MG63 (cell line): ENCODE measurements around the gene MYO18B. TPM values are rescaled to one million over a fixed set of nuclear protein-coding genes. Genes with fewer than 3 reads are reported as not detected.
"Not testable (repeated sequence)": the region's sequence is repeated elsewhere in the genome, so short reads cannot be mapped to it uniquely, and the experiment has no call there.

Experiments used
- DNase-seq: peaks from one replicate; pipeline ENCODE4 v3.0.0-alpha.2; 2020
- H3K27me3 ChIP-seq: fragments of 250-450 bp; sonication (Bioruptor Pico); 2 replicates; pipeline ENCODE4 v1.5.1; 2020; ENCODE audit warnings: mild to moderate bottlenecking, moderate library complexity
- H3K36me3 ChIP-seq: fragments of 250-450 bp; sonication (Bioruptor Pico); 2 replicates; pipeline ENCODE4 v1.5.1; 2020; ENCODE audit warnings: mild to moderate bottlenecking, moderate library complexity
- H3K4me3 ChIP-seq: fragments of 250-450 bp; sonication (Bioruptor Pico); 2 replicates; pipeline ENCODE4 v1.5.1; 2020; ENCODE audit warnings: mild to moderate bottlenecking, moderate library complexity
- H3K9me3 ChIP-seq: fragments of 250-450 bp; sonication (Bioruptor Pico); 2 replicates; pipeline ENCODE4 v1.5.1; 2020; ENCODE audit warnings: mild to moderate bottlenecking, moderate library complexity
- total RNA-seq: library from RNA; depleted of rRNA; stranded (reverse); fragments of >200 nt; shearing (Covaris generic); gene quantifications from 2 replicates; pipeline ENCODE4 v1.2.3, GENCODE V29; 2014; ENCODE audit warnings: low replicate concordance

Gene MYO18B
- total RNA-seq, 1 experiment from 2014 or later: not detected

GRCh38 chr22:25984911-25985310 is 242.9 kb downstream of the MYO18B start:
- DNase-seq, H3K9me3 ChIP-seq, H3K36me3 ChIP-seq, H3K27me3 ChIP-seq, H3K4me3 ChIP-seq: not testable (repeated sequence)

GRCh38 chr22:25987948-25988347 is 246.0 kb downstream of the MYO18B start:
- Histone ChIP-seq H3K9me3 (no peaks in the 10 kb centered on the region), H3K27me3 (no peaks in the 10 kb centered on the region; the same call in none of the 2 replicates), H3K4me3 (no peak overlapping the region), H3K36me3 (no peaks in the 10 kb centered on the region)
- no peak for DNase-seq

- Histone ChIP-seq H3K36me3 (no peaks in the 10 kb centered on the region), H3K27me3 (no peaks in the 10 kb centered on the region; the same call in 1 of the 2 replicates), H3K4me3 (no peak overlapping the region), H3K9me3 (no peaks in the 10 kb centered on the region)
- no peak for DNase-seq
Observed at GRCh38 chr22:25990940-25991339, 249.0 kb downstream of the MYO18B start.

GRCh38 chr22:25992331-25992730 is 250.3 kb downstream of the MYO18B start:
- Histone ChIP-seq H3K9me3 (no peaks in the 10 kb centered on the region), H3K27me3 (no peaks in the 10 kb centered on the region), H3K4me3 (no peak overlapping the region), H3K36me3 (no peaks in the 10 kb centered on the region)
- no peak for DNase-seq

GRCh38 chr22:25996669-25997068 is 254.7 kb downstream of the MYO18B start:
- H3K27me3 ChIP-seq: no peaks in the 10 kb centered on the region
- H3K9me3 ChIP-seq: no peaks in the 10 kb centered on the region
- no peaks in the 10 kb centered on the region for H3K36me3 ChIP-seq
- DNase-seq: no peak
- H3K4me3 ChIP-seq: no peak overlapping the region

- DNase-seq: no peak
- no peak overlapping the region for H3K4me3 ChIP-seq
- H3K27me3 ChIP-seq: no peaks in the 10 kb centered on the region
- H3K9me3 ChIP-seq: no peaks in the 10 kb centered on the region
- no peaks in the 10 kb centered on the region for H3K36me3 ChIP-seq
Observed at GRCh38 chr22:25997886-25998775, 256.1 kb downstream of the MYO18B start.

- Histone ChIP-seq H3K27me3 (no peaks in the 10 kb centered on the region), H3K4me3 (no peak overlapping the region), H3K36me3 (no peaks in the 10 kb centered on the region), H3K9me3 (no peaks in the 10 kb centered on the region)
- no peak for DNase-seq
Observed at GRCh38 chr22:26002456-26002855, 260.5 kb downstream of the MYO18B start.

GRCh38 chr22:26004477-26004876 is 262.5 kb downstream of the MYO18B start:
- no peak for DNase-seq
- H3K4me3 ChIP-seq: no peak overlapping the region
- H3K36me3 ChIP-seq: no peaks in the 10 kb centered on the region
- peaks cover 4% of the 10 kb centered on the region; the same call in 1 of the 2 replicates for H3K27me3 ChIP-seq
- H3K9me3 ChIP-seq: no peaks in the 10 kb centered on the region

- Histone ChIP-seq H3K27me3 (peaks cover 10% of the 10 kb centered on the region; the same call in 1 of the 2 replicates), H3K9me3 (no peaks in the 10 kb centered on the region), H3K36me3 (no peaks in the 10 kb centered on the region), H3K4me3 (no peak overlapping the region)
- no peak for DNase-seq
Observed at GRCh38 chr22:26008587-26008986, 266.6 kb downstream of the MYO18B start.

GRCh38 chr22:26016916-26017315 is 274.9 kb downstream of the MYO18B start:
- Histone ChIP-seq H3K4me3 (no peak overlapping the region), H3K36me3 (no peaks in the 10 kb centered on the region), H3K9me3 (no peaks in the 10 kb centered on the region), H3K27me3 (peaks cover 8% of the 10 kb centered on the region)
- DNase-seq: no peak

GRCh38 chr22:26017932-26018331 is 275.9 kb downstream of the MYO18B start:
- no peaks in the 10 kb centered on the region for H3K9me3 ChIP-seq
- H3K27me3 ChIP-seq: peaks cover 2% of the 10 kb centered on the region; the same call in 1 of the 2 replicates
- DNase-seq: no peak
- H3K36me3 ChIP-seq: no peaks in the 10 kb centered on the region
- H3K4me3 ChIP-seq: no peak overlapping the region

GRCh38 chr22:26019596-26019995 is 277.6 kb downstream of the MYO18B start:
- DNase-seq: no peak
- H3K9me3 ChIP-seq: no peaks in the 10 kb centered on the region
- no peaks in the 10 kb centered on the region for H3K36me3 ChIP-seq
- no peak overlapping the region for H3K4me3 ChIP-seq
- H3K27me3 ChIP-seq: 0 out of 2 replicates have a peak, but pooled peaks cover 2% of the 10 kb centered on the region

- Histone ChIP-seq H3K27me3 (0 out of 2 replicates have a peak, but pooled peaks cover 2% of the 10 kb centered on the region), H3K36me3 (no peaks in the 10 kb centered on the region), H3K4me3 (no peak overlapping the region), H3K9me3 (no peaks in the 10 kb centered on the region)
- no peak for DNase-seq
Observed at GRCh38 chr22:26021516-26021915, 279.5 kb downstream of the MYO18B start.

GRCh38 chr22:26023104-26023775 is 281.3 kb downstream of the MYO18B start:
- no peaks in the 10 kb centered on the region for H3K36me3 ChIP-seq
- no peaks in the 10 kb centered on the region for H3K27me3 ChIP-seq

GRCh38 chr22:26025626-26026025 is 283.6 kb downstream of the MYO18B start:
- Histone ChIP-seq H3K36me3 (no peaks in the 10 kb centered on the region), H3K9me3 (no peaks in the 10 kb centered on the region), H3K4me3 (no peak overlapping the region), H3K27me3 (no peaks in the 10 kb centered on the region)
- DNase-seq: no peak

More at GRCh38 chr22:26023104-26023775, 281.3 kb downstream of the MYO18B start:
- Histone ChIP-seq H3K4me3 (no peak overlapping the region), H3K9me3 (no peaks in the 10 kb centered on the region)
- no peak for DNase-seq

- DNase-seq: no peak
- Histone ChIP-seq H3K4me3 (no peak overlapping the region), H3K9me3 (no peaks in the 10 kb centered on the region), H3K36me3 (no peaks in the 10 kb centered on the region), H3K27me3 (no peaks in the 10 kb centered on the region)
Observed at GRCh38 chr22:26027341-26027740, 285.4 kb downstream of the MYO18B start.

GRCh38 chr22:26031641-26032040 is 289.7 kb downstream of the MYO18B start:
- Histone ChIP-seq H3K36me3 (no peaks in the 10 kb centered on the region), H3K9me3 (no peaks in the 10 kb centered on the region), H3K27me3 (no peaks in the 10 kb centered on the region), H3K4me3 (no peak overlapping the region)
- DNase-seq: no peak
